Cardiac septum (tissue), 1 donor: Measurements from ENCODE around the gene SLC35G6. TPM values are rescaled to one million over a fixed set of nuclear protein-coding genes. Genes with fewer than 3 reads are reported as not detected.
"Not testable (repeated sequence)": the region's sequence is repeated elsewhere in the genome, so short reads cannot be mapped to it uniquely, and the experiment has no call there.

Source experiments
- DNase-seq: peaks from one replicate; pipeline ENCODE4 v3.0.0-alpha.2; 2020; ENCODE audit warnings: low spot score
- intact Hi-C: fragments of 100-400 bp; cut with DNase I; formaldehyde crosslinking; loops from one replicate; pipeline ENCODE4 v1.14.0; 2022
- total RNA-seq: library from RNA; stranded (reverse); fragmentation: NEBNext Ultra II Directional; extraction: Animal tissue kit (Norgen Biotek cat#: 25700); gene quantifications from one replicate; pipeline ENCODE4 v1.2.1, GENCODE V29; 2021
- donor health status: DM: no; HTN: no; CAD: no.

Gene SLC35G6
- total RNA-seq, 1 donor from 2014 or later: not detected

GRCh38 chr17:7448461-7448860 lies 32.8 kb upstream of the SLC35G6 start:
- no peak for DNase-seq
- intact Hi-C loops: no loop called here

- no peak for DNase-seq
- intact Hi-C loops: no loop called here
These were observed 21.2 kb upstream of the SLC35G6 start for GRCh38 chr17:7459961-7460545.

GRCh38 chr17:7460850-7461660 lies 20.2 kb upstream of the SLC35G6 start:
- intact Hi-C loops: no loop called here
- DNase-seq: no peak

- DNase-seq: no peak
- intact Hi-C loops: no loop called here
These were observed 18.5 kb upstream of the SLC35G6 start for GRCh38 chr17:7462474-7463371.

GRCh38 chr17:7463372-7463846 lies 17.8 kb upstream of the SLC35G6 start:
- intact Hi-C loops: no loop called here

GRCh38 chr17:7464081-7464480 lies 17.2 kb upstream of the SLC35G6 start:
- no peak for DNase-seq
- intact Hi-C loops: no loop called here

More at GRCh38 chr17:7463372-7463846, 17.8 kb upstream of the SLC35G6 start:
- DNase-seq: no peak

GRCh38 chr17:7465597-7466275 lies 15.5 kb upstream of the SLC35G6 start:
- intact Hi-C loops: no loop called here

GRCh38 chr17:7466318-7466638 lies 15.0 kb upstream of the SLC35G6 start:
- intact Hi-C loops: no loop called here
- DNase-seq: no peak

More at GRCh38 chr17:7465597-7466275, 15.5 kb upstream of the SLC35G6 start:
- no peak for DNase-seq

- intact Hi-C loops: no loop called here
- peak; percentile 84 for DNase-seq
These were observed 14.5 kb upstream of the SLC35G6 start for GRCh38 chr17:7466639-7467341.

- no peak for DNase-seq
- intact Hi-C loops: no loop called here
These were observed 13.7 kb upstream of the SLC35G6 start for GRCh38 chr17:7467498-7467897.

GRCh38 chr17:7468290-7468689 lies 13.0 kb upstream of the SLC35G6 start:
- intact Hi-C loops: no loop called here

GRCh38 chr17:7468804-7469389 lies 12.3 kb upstream of the SLC35G6 start:
- DNase-seq: no peak
- intact Hi-C loops: no loop called here

More at GRCh38 chr17:7468290-7468689, 13.0 kb upstream of the SLC35G6 start:
- no peak for DNase-seq

GRCh38 chr17:7469843-7470242 lies 11.4 kb upstream of the SLC35G6 start:
- intact Hi-C loops, DNase-seq: not testable (repeated sequence)

- DNase-seq, intact Hi-C loops: not testable (repeated sequence)
These were observed 10.7 kb upstream of the SLC35G6 start for GRCh38 chr17:7470457-7470973.

GRCh38 chr17:7471729-7472128 lies 9.5 kb upstream of the SLC35G6 start:
- intact Hi-C loops: no loop called here
- no peak for DNase-seq

- intact Hi-C loops, DNase-seq: not testable (repeated sequence)
These were observed 6.5 kb upstream of the SLC35G6 start for GRCh38 chr17:7474767-7475166.

GRCh38 chr17:7475764-7476422 lies 5.4 kb upstream of the SLC35G6 start:
- DNase-seq: peak; percentile 84
- intact Hi-C loops: loop anchor here (2.0 kb wide), 1 partner anchor 37 kb away; the partner anchor contains the start of gene FGF11

GRCh38 chr17:7476494-7476893 lies 4.8 kb upstream of the SLC35G6 start:
- DNase-seq: no peak
- intact Hi-C loops: loop anchor here (2.0 kb wide), 1 partner anchor 38 kb away; the partner anchor contains the start of gene FGF11
